NCI-H1105 (cell line): Measurements from ENCODE around the gene SORL1.
"Not testable (repeated sequence)": the region's sequence is repeated elsewhere in the genome, so short reads cannot be mapped to it uniquely, and the experiment has no call there.

Experiments used
- DNase-seq: peaks from one replicate; lab custom pipeline; 2025; lab: John Stamatoyannopoulos, UW

SORL1 gene

DNA sequence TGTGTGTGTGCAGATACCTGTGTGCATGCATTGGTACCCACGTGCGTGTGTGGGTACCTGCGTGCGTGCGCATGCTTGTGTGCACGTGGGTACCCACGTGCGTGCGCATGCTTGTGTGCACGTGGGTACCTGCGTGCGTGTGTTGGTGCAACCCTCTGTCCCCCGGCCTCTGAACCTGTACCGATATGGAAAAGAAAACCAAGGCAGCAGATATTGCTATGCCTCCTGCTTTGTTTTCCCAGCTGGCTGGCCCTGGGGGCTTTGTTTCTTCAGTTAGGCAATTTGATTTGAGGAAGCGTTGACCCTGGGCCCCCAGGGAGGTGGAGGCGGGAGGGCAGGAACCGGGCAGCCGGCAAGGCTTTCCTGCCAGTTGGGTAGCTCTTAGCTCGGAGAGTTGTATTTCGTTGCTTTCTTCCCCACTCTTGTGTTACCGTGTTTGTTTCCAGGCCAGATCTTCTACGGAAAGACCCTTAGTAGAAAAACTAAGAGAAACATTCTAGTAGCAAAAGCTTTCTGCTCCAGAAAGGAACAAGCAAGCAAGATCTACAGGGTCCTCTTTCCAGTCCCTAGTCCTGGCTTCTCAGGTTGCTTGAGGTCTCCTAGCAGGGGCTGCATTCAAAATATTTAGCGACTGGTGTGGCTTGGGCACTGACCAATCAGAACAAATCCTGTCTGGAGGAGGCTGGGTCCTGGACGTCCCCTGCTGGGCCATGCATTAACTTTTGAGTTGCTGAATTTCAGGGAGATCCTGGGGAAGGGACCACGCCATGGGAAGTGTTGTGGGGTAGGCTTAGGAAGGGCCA lies 27.0 kb downstream of the SORL1 start:
- no peak for DNase-seq

- DNase-seq = no peak
Observed at GRCh38 chr11:121479698-121480238, 27.7 kb downstream of the SORL1 start.

- not testable (repeated sequence) for DNase-seq
Observed at GRCh38 chr11:121481484-121482230, 29.5 kb downstream of the SORL1 start.

DNA sequence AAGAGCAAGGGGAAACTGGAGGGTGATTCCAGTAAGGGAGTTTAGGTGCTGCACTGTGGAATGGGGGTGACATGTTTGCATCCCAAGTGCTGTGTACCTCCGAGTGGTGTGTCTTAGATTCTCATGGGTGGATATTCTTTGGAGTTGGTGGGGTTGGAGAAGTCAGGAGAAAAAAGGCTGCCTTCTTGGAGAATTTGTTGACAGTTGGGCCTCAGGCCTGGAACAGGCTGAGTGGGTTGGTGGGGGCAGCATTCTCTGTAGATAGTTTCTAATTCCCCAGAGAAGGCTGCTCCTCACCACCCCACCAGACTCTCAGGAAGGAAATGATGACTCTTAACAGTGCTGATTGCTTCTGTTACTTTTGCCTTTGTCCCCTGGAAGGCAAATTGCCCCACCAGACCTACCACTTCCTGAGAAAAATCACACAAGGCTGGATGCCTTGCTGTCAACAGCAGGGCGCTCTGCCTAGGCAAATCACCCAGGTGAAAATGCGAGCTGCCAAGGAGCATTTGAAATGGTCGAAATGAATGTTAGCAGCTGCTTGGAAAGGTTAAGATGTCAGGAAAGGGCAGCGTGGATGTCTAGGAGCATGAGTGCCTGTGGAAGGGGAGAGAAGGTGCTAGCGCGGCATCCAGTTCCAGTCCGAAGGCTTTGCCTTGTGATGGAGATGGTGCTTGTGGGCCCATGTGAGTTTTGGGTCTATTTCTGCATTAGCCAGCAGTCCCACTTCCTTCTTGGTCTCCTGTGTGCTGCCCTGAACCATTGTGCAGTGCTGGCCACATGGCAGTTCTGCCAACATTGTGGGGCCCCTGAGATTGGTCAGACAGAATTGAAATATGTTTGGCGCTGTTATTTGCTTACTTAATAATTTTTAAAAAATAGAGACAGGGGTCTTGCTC lies 30.4 kb downstream of the SORL1 start:
- no peak for DNase-seq

GRCh38 chr11:121483805-121484480 lies 31.8 kb downstream of the SORL1 start:
- DNase-seq = no peak

DNA sequence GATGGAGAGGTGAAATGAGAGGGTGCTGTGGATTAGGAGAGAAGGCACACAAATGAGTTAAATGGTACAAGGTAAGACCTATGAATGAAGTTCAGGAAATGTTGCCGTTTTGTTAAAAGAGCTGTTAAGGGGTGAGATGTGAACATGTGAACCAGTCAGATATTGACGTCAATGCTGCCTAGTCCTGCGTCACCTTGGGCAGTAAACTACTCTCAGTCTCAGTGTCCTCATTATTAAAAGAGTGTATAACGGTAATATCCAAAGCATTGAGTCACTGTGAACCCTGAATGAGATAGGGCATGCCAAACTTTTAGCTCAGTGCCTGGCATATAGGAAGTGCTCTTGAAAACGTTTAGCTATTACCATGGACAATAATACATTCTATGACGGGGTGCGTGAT lies 33.1 kb downstream of the SORL1 start:
- DNase-seq = no peak

DNA sequence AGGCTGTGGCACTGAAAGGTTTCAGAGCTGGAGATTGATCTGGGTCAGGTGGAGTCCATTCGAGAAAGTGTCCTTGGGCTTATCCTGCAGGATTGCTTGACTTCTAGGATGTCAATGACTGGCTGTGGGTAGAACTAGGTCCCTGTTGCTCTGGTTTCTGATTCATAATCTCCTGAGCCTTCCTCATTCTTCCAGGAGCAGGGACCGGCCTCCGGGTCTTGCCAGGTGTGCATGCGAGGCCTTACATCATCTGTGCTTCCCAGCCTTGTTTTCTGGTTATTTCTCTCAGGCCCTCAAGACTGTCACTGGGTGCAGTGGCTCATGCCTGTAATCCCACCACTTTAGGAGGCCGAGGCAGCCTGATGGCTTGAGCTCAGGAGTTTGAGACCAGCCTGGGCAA lies 33.9 kb downstream of the SORL1 start:
- DNase-seq = no peak

DNA sequence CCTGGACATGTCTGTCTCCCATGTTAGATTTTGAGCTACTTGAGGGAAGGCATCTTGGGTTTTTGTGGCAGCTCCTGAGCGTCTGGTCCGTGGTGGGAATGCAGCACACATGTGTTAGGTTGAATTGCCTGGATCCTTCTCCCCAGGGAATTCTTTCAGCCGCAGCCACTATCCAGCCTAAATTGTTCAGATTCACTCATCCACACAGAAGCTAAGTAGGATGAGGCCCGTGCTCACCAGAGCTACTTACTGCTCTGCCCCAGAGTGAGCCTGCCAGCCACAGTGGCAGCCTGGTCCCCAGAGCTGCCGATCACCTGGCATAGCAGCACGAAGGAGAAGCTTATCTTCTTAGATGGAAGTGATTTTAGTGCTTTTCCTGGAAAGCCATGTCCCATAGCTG lies 35.1 kb downstream of the SORL1 start:
- no peak for DNase-seq

DNA sequence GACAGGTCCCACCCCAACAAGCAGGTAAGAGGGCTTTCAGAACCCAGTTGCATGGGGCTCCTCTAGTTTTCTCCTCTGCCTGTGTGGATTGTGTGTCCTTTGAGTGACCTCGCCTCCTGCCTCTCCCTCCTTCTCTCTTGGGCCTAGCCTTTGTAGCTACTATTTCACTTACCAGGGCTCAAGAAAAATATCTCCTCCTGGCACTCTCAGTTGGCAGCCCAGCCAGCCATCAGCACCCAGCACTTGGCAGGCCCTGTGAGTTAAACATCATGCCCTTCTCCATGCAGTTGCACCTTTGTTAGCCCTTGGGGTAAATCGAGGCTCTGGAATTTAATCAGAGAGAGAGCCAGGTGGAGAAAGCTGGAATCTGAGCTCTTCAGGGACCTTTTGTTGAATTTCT lies 36.1 kb downstream of the SORL1 start:
- no peak for DNase-seq

DNA sequence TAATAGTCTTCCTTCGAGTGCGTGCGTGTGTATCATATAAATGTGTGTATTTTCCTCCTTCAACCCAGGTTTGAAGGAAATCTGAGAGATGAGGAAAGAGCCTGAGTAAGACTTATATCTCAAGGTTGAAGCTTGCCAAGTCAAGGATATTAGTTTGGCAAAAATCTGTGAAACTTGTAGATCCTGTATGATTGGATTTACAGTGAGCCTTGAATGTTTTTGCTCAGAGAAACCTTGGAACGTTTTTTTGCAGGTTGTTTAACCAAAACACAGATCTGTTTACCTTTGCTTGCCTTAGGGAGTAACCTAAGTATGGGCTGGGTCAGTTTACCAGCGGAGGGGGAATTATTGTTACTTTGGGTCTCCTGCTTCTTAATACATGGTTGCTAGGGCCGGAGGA lies 36.5 kb downstream of the SORL1 start:
- DNase-seq = no peak

GRCh38 chr11:121489823-121490222 lies 37.7 kb downstream of the SORL1 start:
- DNase-seq = no peak

GRCh38 chr11:121494355-121495099 lies 42.4 kb downstream of the SORL1 start:
- DNase-seq = no peak

DNA sequence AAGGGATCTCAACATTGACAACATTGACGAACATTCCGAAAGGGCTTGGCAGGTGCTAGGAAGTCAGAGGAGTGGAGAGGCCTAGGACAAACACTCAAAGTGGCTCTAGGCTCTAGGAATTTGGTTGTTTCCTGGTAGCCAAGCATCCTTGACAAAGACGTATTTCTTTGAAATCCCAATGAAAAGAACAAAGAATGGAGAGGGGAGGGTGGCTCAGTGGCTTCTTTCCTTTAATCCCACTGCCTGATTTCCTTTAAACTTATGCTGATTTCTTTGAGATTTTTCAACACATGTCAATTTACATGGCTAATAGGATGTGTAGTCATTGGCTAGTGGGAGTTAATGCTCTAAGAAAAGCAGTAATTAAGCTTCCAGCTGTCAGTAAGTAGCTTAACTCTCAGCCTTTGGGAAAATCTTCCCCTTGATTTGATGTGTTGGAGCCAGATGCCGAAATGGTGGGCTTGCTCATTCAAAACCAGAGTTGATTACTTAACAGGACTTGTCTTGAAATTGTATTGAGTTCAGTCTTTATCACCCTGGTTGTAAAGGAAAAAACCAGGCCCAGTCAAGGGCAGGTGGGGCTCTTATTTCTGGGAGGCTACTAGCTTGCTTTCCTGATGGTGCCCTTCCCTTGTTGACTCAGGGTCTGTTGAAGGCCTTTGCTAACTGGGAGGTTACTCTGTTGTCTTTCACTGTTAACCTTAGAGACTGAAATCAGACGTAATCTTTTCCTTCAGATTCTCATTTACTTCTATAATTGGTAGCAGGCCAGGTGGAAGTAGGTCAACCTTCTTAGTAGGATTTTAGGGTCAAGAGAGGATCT lies 45.3 kb downstream of the SORL1 start:
- no peak for DNase-seq

- DNase-seq = no peak
Observed at GRCh38 chr11:121499405-121499804, 47.3 kb downstream of the SORL1 start.

DNA sequence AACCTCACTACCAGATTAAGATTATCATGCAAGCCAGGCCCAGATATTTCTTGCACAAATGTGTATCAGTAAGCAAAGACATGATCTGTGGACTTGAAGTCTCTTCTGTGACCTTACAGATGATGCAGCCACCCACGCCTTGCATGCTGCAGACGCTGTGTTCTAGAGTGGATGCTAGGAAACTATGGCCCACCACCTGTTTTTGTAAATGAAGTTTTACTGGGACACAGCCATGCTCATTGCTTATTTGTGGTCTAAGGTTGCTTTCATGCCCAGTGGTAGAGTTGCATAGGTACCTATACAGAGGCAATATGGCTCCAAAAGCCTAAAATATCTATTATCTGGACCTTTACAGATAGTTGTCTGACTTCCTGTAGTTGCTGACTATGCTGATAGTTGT lies 48.2 kb downstream of the SORL1 start:
- DNase-seq = no peak

- no peak for DNase-seq
Observed at GRCh38 chr11:121500717-121501116, 48.6 kb downstream of the SORL1 start.

DNA sequence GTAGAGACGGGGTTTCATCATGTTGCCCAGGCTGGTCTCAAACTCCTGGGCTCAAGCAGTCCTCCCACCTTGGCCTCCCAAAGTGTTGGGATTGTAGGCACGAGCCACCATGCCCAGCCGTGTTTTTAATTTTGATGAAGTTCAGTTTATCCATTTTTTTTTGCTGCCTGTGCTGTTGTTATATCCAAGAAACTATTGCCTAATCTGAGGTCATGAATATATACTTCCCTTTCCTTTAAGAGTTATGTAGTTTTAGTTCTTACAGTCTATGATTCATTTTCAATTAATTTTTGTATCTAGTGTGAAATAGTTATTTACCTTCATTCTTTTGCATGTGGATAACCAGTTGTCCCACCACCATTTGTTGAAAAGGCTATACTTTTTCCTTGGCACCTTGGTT lies 50.9 kb downstream of the SORL1 start:
- DNase-seq = no peak

GRCh38 chr11:121506237-121506636 lies 54.1 kb downstream of the SORL1 start:
- not testable (repeated sequence) for DNase-seq

DNA sequence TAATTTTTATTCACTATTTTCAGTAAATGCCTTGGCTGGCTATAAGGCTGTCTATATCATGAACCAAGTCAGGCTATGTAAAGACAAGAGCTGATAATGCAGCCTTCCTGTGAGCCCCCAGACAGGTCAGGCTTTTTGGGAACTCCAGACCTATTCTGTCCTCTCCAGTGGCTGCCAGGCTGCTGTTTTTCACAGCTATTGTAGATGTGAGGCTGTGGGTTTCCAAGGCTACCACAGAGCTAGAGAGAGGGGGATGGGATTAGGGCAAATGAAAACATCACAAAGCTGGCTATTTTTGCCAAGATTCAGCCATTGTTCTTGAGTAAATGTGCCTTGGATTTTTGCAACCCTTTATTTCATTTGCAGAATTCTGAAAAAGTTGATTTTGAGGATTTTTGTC lies 56.3 kb downstream of the SORL1 start:
- DNase-seq = peak; percentile 9

GRCh38 chr11:121510438-121510837 lies 58.3 kb downstream of the SORL1 start:
- DNase-seq = no peak
